ENCODE data around the gene TMEM238. TPM values are rescaled to one million over a fixed set of nuclear protein-coding genes. Genes with fewer than 3 reads are reported as not detected.

TMEM238 gene
- total RNA-seq, 2 experiments from 2014 or later, result 11.3 to 12.1 TPM

GRCh38 chr19:55385724-55386492, 1.8 kb upstream of the TMEM238 start, which contains the start of gene RPL28:
RPL28 (plus strand) TSS chr19:55385932; CDS start chr19:55386358, 426 bp downstream.
- ChIA-PET CTCF (interaction anchor here (1.2 kb wide), 1 partner anchor 84 kb away, joined by 3 read pairs; no protein-coding TSS in a partner anchor), POLR2A (interaction anchor here (0.9 to 2.1 kb wide), 3 partner anchors 11 to 46 kb away, joined by 3 to 16 read pairs (median 6); partner anchors contain the start of genes KMT5C and UBE2S)

GRCh38 chr19:55384920-55385723, 1.0 kb upstream of the TMEM238 start:
- CTCF ChIA-PET, result interaction anchor here (1.0 to 2.3 kb wide), 8 partner anchors 22 to 269 kb away, joined by 3 to 17 read pairs (median 6); partner anchors contain the start of gene UBE2S
- POLR2A ChIA-PET, result interaction anchor here (0.7 to 2.9 kb wide), 12 partner anchors 12 to 240 kb away, joined by 3 to 26 read pairs (median 5); partner anchors contain the start of genes HSPBP1, KMT5C, PPP6R1 and UBE2S

GRCh38 chr19:55383279-55384130, 587 bp downstream of the TMEM238 start:
- ChIA-PET CTCF (interaction anchor here (0.9 to 2.3 kb wide), 6 partner anchors 25 to 243 kb away, joined by 3 to 17 read pairs (median 6); no protein-coding TSS in a partner anchor), POLR2A (interaction anchor here (0.6 to 2.9 kb wide), 12 partner anchors 8 to 129 kb away, joined by 3 to 26 read pairs (median 4); partner anchors contain the start of genes HSPBP1, KMT5C, PPP6R1 and UBE2S)

GRCh38 chr19:55382522-55383054, 1.5 kb downstream of the TMEM238 start:
- ChIA-PET POLR2A (interaction anchor here (2.3 to 2.9 kb wide), 4 partner anchors 24 to 128 kb away, joined by 8 to 26 read pairs (median 18); partner anchors contain the start of genes HSPBP1, KMT5C and UBE2S), CTCF (interaction anchor here (1.0 kb wide), 1 partner anchor 242 kb away, joined by 3 read pairs; no protein-coding TSS in a partner anchor)

DNA sequence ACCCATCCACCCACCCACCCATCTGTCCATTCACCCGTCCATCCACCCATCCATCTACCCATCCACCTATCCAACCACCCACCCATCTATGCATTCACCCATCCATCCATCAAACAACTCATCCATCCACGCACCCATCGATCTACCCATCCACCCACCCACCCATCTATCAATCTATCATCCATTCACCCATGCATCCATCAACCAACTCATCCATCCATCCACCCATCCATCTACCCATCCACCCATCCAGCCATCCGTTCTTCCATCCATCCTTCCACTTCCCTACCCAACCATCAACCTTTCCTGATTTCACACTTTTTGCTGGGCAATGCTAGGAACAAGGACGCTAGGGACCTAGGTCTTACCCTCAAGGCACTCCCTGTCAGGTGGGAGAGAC, 2.1 kb downstream of the TMEM238 start:
- ChIA-PET CTCF (no interaction called here), POLR2A (no interaction called here)

DNA sequence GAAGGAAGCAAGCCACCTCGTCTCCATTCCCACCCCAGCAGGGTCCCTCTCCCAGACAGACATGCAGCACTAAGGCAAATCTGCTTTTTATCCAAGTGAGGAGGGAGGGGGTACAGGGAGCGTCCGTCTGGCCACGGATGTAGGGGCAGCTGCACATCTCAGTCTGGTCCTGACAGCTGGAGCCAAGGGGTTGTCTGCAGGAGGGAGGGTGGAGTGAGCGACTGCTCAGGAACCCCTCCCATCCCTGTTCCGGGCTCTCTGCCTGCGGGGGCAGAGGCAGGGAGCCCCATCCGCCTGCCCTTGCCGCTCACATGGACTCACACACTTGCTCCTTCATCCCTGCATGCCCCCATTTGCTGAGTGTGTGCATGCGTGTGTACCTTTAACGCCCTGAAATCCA, 4.9 kb downstream of the TMEM238 start:
- CTCF ChIA-PET, result no interaction called here
- POLR2A ChIA-PET, result no interaction called here

DNA sequence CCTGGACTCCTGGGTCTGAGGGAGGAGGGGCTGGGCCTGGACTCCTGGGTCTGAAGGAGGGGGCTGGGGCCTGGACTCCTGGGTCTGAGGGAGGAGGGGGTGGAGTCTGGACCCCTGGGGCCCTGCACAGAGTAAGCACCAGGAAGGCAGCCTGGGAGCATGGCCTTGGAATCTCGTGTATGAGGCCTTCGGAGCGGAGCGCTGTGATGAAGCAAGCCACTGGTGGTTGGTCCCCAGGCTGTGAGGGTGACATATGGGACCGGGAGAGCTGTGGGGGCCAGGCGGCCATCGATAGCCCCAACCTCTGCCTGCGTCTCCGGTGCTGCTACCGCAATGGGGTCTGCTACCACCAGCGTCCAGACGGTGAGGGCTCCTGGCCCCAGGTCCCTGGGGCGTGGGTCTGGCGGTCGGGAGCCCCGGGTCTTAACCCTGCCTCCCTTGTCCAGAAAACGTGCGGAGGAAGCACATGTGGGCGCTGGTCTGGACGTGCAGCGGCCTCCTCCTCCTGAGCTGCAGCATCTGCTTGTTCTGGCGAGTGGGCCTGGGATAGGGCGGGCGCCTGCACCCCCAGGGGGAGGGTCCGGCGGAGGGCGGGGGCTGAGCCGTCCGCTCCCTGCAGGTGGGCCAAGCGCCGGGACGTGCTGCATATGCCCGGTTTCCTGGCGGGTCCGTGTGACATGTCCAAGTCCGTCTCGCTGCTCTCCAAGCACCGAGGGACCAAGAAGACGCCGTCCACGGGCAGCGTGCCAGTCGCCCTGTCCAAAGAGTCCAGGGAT, 6.5 kb downstream of the TMEM238 start:
- ChIA-PET CTCF (interaction anchor here (1.5 kb wide), 1 partner anchor 85 kb away, joined by 3 read pairs; no protein-coding TSS in a partner anchor), POLR2A (no interaction called here)

DNA sequence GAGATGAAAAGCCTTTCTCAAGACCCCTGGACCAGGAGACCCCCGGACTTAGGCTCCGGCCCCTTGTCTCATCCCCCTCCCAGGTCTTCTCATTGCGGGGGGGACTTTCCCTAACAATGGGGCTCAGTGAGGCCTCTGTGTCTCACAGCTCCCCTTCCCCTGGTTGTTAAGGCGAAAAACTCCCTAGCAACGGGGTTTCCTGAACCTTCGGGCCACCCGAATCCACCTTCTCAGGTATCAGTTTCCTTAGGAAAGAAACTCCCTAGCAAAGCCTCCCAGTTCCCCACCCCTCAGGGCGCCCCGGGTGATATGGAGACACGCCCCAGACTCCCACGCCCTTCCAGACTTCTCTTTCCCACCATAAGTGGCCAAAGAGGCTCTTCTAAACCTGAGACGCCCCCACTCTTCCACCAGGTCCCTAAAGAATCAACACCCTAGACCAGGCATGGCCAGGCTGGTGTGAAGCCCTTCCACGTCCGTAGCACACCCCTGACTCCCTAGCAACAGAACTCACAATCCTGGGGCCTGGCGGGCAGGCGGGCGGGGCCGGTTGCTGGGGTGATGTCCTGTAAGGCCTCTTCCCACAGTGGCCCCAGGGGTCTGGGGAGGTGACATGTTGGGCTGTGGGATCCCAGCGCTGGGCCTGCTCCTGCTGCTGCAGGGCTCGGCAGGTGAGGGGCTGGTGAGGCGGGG, 7.7 kb downstream of the TMEM238 start, which contains the start of gene TMEM190:
TMEM190 (plus strand) TSS at position 586 of the 693 bp plus-strand sequence; CDS start at position 614, 28 bp downstream.
- CTCF ChIA-PET, result interaction anchor here (1.5 kb wide), 1 partner anchor 84 kb away, joined by 3 read pairs; no protein-coding TSS in a partner anchor
- POLR2A ChIA-PET, result interaction anchor here (1.0 kb wide), 1 partner anchor 8 kb away, joined by 3 read pairs; the partner anchor contains the start of gene TMEM238

GRCh38 chr19:55373993-55374757, 9.9 kb downstream of the TMEM238 start:
- ChIA-PET CTCF (interaction anchor here (0.6 kb wide), 1 partner anchor 73 kb away, joined by 3 read pairs; no protein-coding TSS in a partner anchor), POLR2A (no interaction called here)

GRCh38 chr19:55373306-55373992, 10.6 kb downstream of the TMEM238 start:
- ChIA-PET CTCF (interaction anchor here (0.6 kb wide), 1 partner anchor 104 kb away, joined by 3 read pairs; no protein-coding TSS in a partner anchor), POLR2A (interaction anchor here (1.0 kb wide), 1 partner anchor 10 kb away, joined by 4 read pairs; the partner anchor contains the start of gene TMEM238)

- POLR2A ChIA-PET, result interaction anchor here (1.0 kb wide), 1 partner anchor 11 kb away, joined by 4 read pairs; the partner anchor contains the start of gene TMEM238
- CTCF ChIA-PET, result interaction anchor here (0.6 to 0.8 kb wide), 2 partner anchors 71 to 105 kb away, joined by 3 read pairs; no protein-coding TSS in a partner anchor
Measured at GRCh38 chr19:55372316-55373081, 11.6 kb downstream of the TMEM238 start.

GRCh38 chr19:55370305-55370988, 13.6 kb downstream of the TMEM238 start, which contains the start of gene IL11:
IL11 (minus strand) TSS chr19:55370463; CDS start chr19:55370310, 153 bp downstream.
- CTCF ChIA-PET, result no interaction called here
- POLR2A ChIA-PET, result no interaction called here

DNA sequence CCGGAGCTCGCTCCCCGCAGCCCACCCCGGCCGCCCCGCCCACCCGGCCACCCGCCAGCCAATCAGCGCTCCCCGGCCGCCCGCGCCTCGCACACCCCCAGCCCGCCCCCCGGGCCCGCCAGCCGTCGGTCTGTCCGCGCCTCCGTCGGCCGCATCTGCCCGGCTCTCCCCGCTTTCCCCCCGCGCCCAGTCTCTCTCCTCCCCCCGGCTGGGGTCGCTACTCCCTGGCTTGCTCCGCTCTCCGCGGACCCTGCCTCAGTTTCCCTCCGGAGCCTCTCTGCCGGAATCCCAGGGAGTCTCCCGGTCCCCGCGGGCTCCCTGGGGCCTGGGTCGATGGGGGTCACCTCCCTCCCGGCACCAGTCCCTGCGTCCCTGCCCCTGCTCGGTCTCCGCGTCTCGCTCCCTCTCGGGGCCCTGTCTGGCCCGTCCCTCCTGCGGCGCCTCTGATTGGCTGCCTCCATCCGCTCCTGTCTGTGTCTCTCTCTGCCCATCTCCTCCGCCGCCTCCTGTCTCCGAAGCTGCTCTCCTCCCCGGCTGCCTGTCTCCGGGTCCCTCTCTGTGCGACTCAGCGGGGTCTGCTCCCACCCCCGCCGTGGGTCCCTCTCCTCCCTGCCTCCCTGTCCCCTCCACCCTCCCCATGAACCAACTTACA, 14.3 kb downstream of the TMEM238 start:
- ChIA-PET CTCF (no interaction called here), POLR2A (interaction anchor here (1.2 kb wide), 1 partner anchor 14 kb away, joined by 3 read pairs; no protein-coding TSS in a partner anchor)
